GM13976 (cell line): Measurements from ENCODE around the gene NEK7.

ENCODE experiments used
- DNase-seq: peaks from one replicate; pipeline ENCODE4 v3.0.0; 2012; ENCODE audit warnings: low spot score
- CTCF ChIP-seq: IDR thresholded peaks from 2 replicates; pipeline ENCODE4 v1.5.1; 2012; ENCODE audit warnings: borderline replicate concordance, mild to moderate bottlenecking; ENCODE audit not compliant: insufficient read depth; ENCODE audit errors: extremely low read depth, missing control alignments, control extremely low read depth
- in situ Hi-C: fragments of 300-500 bp; cut with MboI; formaldehyde crosslinking; loops from one replicate; pipeline ENCODE4 v1.12.0; 2022; ENCODE audit warnings: low sequenced_read_pairs, mixed read lengths, inconsistent platforms; ENCODE audit not compliant: unreplicated experiment

The NEK7 gene

GRCh38 chr1:198158735-198159589, 2.2 kb downstream of the NEK7 start:
- peak; percentile 84 for DNase-seq
- TF ChIP-seq CTCF = no peak
- in situ Hi-C loops = loop anchor here (25.0 kb wide), 1 partner anchor 478 kb away; the partner anchor contains the start of gene PTPRC

- no peak for TF ChIP-seq CTCF
- in situ Hi-C loops = loop anchor here (25.0 kb wide), 1 partner anchor 477 kb away; the partner anchor contains the start of gene PTPRC
- no peak for DNase-seq
Observed at GRCh38 chr1:198160222-198160621, 3.4 kb downstream of the NEK7 start.

GRCh38 chr1:198160946-198161614, 4.3 kb downstream of the NEK7 start:
- DNase-seq = no peak
- no peak for TF ChIP-seq CTCF
- in situ Hi-C loops = loop anchor here (25.0 kb wide), 1 partner anchor 476 kb away; the partner anchor contains the start of gene PTPRC

GRCh38 chr1:198161718-198162090, 4.9 kb downstream of the NEK7 start:
- TF ChIP-seq CTCF = no peak
- in situ Hi-C loops = loop anchor here (25.0 kb wide), 1 partner anchor 476 kb away; the partner anchor contains the start of gene PTPRC
- no peak for DNase-seq

- in situ Hi-C loops = loop anchor here (25.0 kb wide), 1 partner anchor 475 kb away; the partner anchor contains the start of gene PTPRC
- peak; percentile 34 for DNase-seq
- no peak for TF ChIP-seq CTCF
Observed at GRCh38 chr1:198162091-198162767, 5.4 kb downstream of the NEK7 start.

- TF ChIP-seq CTCF = no peak
- in situ Hi-C loops = loop anchor here (25.0 kb wide), 1 partner anchor 471 kb away; the partner anchor contains the start of gene PTPRC
- DNase-seq = no peak
Observed at GRCh38 chr1:198165927-198166647, 9.3 kb downstream of the NEK7 start.
